ENCODE measurements around the gene RFTN1.

The RFTN1 gene

DNA sequence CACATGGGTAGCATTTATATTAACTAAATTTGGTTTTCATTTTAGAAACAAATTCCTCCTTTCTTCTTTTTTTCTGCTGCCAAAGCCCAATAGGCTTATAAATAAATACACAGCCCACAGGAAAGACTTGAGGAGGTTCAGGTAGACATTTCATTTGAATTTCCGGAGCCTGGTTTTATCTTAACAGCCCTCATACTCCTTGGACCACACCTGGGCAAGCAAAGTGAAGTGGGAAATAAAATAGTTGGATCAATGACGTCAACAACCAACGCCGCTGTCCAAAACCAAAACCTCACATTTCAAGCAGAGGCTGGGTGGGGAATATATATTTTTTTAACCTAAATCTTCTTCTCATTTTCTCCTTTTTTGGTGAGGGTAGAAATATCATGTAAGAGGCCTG, 53.2 kb downstream of the RFTN1 start:
- peaks cover 9% of the 10 kb centered on the region for H4K20me1 ChIP-seq (ENCODE audit: insufficient read depth, low read length, poor library complexity, severe bottlenecking)
- peaks cover 73% of the 10 kb centered on the region for H3K79me2 ChIP-seq (ENCODE audit: insufficient read depth, low read length)

DNA sequence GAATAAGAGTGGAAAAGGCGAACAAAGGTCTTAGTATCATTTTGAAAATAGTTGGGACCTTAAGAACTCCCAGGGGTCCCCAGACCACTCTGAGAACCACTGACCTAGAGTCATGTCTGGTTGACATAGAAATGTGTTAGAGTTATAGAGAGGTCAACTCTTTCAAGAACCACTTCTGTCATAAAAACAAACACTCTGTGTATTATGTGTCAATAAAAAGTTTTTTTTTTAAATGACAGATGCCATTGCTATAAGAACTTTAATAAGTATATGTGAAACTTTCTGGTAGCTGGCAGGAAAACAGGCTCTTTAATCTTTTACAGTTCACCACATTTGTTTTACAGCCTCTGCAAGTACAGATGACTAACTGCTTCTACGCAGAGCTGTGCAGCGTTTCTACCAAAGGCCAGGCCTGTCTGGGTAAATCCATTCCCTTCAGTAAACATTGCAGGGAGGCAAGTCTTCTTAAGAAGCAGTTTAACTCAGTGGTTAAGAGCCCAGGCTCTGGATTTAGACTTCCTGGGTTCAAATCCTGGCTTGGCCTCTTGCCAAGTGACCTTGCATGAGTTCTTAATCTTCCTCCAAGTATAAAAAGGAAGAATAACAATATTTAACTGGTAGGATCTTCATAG, 56.6 kb downstream of the RFTN1 start:
- Histone ChIP-seq H3F3A (ENCODE audit: low read depth) (peaks cover 6% of the 10 kb centered on the region), H4K20me1 (ENCODE audit: insufficient read depth, low read length, poor library complexity, severe bottlenecking) (peaks cover 12% of the 10 kb centered on the region), H3K36me3 (ENCODE audit: insufficient read depth, low read length) (peaks cover 18% of the 10 kb centered on the region; the same call in 1 of the 2 replicates), H3K9me2 (replicated peaks; ENCODE audit: low read depth, low read length) (no peaks in the 10 kb centered on the region), H3K9ac (ENCODE audit: low read depth, low read length, poor library complexity, severe bottlenecking) (no peak overlapping the region), H3K9me3 (ENCODE audit: insufficient read depth, low read depth, low read length) (no peaks in the 10 kb centered on the region), H2AFZ (ENCODE audit: low read length) (no peak overlapping the region), H3K79me2 (ENCODE audit: insufficient read depth, low read length) (peaks cover 81% of the 10 kb centered on the region), H3K4me2 (ENCODE audit: low read depth, low read length, poor library complexity, severe bottlenecking) (peak overlapping the region; percentile 44), H3K4me3 (ENCODE audit: low read length, poor library complexity, severe bottlenecking) (peak overlapping the region; percentile 6), H3K27me3 (ENCODE audit: insufficient read depth, low read length, poor library complexity, severe bottlenecking) (no peaks in the 10 kb centered on the region), H3K4me1 (ENCODE audit: insufficient read depth, low read length, poor library complexity, severe bottlenecking) (peaks cover 45% of the 10 kb centered on the region)
- no peak for TF ChIP-seq EZH2phosphoT487 (IDR thresholded peaks at IDR 0.05; ENCODE audit: borderline replicate concordance)
- TF ChIP-seq, protein P1, sequence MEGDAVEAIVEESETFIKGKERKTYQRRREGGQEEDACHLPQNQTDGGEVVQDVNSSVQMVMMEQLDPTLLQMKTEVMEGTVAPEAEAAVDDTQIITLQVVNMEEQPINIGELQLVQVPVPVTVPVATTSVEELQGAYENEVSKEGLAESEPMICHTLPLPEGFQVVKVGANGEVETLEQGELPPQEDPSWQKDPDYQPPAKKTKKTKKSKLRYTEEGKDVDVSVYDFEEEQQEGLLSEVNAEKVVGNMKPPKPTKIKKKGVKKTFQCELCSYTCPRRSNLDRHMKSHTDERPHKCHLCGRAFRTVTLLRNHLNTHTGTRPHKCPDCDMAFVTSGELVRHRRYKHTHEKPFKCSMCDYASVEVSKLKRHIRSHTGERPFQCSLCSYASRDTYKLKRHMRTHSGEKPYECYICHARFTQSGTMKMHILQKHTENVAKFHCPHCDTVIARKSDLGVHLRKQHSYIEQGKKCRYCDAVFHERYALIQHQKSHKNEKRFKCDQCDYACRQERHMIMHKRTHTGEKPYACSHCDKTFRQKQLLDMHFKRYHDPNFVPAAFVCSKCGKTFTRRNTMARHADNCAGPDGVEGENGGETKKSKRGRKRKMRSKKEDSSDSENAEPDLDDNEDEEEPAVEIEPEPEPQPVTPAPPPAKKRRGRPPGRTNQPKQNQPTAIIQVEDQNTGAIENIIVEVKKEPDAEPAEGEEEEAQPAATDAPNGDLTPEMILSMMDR (conservative IDR thresholded peaks at IDR 0.05; ENCODE audit: low read length), result no peak

More for the DNA sequence above, 53.2 kb downstream of the RFTN1 start:
- Histone ChIP-seq H3K9me2 (replicated peaks; ENCODE audit: low read depth, low read length) (no peaks in the 10 kb centered on the region), H3K9me3 (ENCODE audit: insufficient read depth, low read depth, low read length) (no peaks in the 10 kb centered on the region), H3K27me3 (ENCODE audit: insufficient read depth, low read length, poor library complexity, severe bottlenecking) (no peaks in the 10 kb centered on the region), H3K36me3 (ENCODE audit: insufficient read depth, low read length) (peaks cover 16% of the 10 kb centered on the region; the same call in 1 of the 2 replicates), H3K4me1 (ENCODE audit: insufficient read depth, low read length, poor library complexity, severe bottlenecking) (peaks cover 75% of the 10 kb centered on the region), H3K4me3 (ENCODE audit: low read length, poor library complexity, severe bottlenecking) (no peak overlapping the region), H3F3A (ENCODE audit: low read depth) (peaks cover 6% of the 10 kb centered on the region), H3K4me2 (ENCODE audit: low read depth, low read length, poor library complexity, severe bottlenecking) (no peak overlapping the region), H3K9ac (ENCODE audit: low read depth, low read length, poor library complexity, severe bottlenecking) (no peak overlapping the region), H2AFZ (ENCODE audit: low read length) (no peak overlapping the region)
- TF ChIP-seq, protein P1 (conservative IDR thresholded peaks at IDR 0.05; ENCODE audit: low read length), result no peak
- TF ChIP-seq EZH2phosphoT487 (IDR thresholded peaks at IDR 0.05; ENCODE audit: borderline replicate concordance), result no peak

DNA sequence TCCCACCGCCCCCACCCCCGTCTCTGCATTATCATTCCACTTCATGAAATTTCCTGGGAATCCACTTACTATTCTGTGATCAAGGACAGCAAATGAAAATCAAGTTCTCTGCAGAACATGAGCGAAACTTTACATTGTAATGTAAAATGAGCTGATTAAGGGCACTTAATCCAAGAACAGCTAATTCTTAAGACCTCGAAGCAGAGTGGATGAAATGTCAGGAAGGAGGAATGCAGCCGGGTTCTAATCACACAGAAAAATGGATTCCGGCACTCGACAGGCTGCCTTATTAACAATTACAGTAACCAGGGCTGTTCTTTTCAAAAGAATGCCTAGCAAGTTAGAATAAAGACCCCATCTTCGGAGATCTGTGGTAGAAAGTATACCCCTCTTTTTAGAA, 57.5 kb downstream of the RFTN1 start:
- Histone ChIP-seq H3K9ac (ENCODE audit: low read depth, low read length, poor library complexity, severe bottlenecking) (no peak overlapping the region), H3K4me1 (ENCODE audit: insufficient read depth, low read length, poor library complexity, severe bottlenecking) (peaks cover 41% of the 10 kb centered on the region), H3K36me3 (ENCODE audit: insufficient read depth, low read length) (peaks cover 21% of the 10 kb centered on the region; the same call in 1 of the 2 replicates), H4K20me1 (ENCODE audit: insufficient read depth, low read length, poor library complexity, severe bottlenecking) (peaks cover 12% of the 10 kb centered on the region), H2AFZ (ENCODE audit: low read length) (no peak overlapping the region), H3K27me3 (ENCODE audit: insufficient read depth, low read length, poor library complexity, severe bottlenecking) (no peaks in the 10 kb centered on the region), H3F3A (ENCODE audit: low read depth) (peaks cover 6% of the 10 kb centered on the region), H3K9me3 (ENCODE audit: insufficient read depth, low read depth, low read length) (no peaks in the 10 kb centered on the region), H3K4me3 (ENCODE audit: low read length, poor library complexity, severe bottlenecking) (no peak overlapping the region), H3K79me2 (ENCODE audit: insufficient read depth, low read length) (peaks cover 82% of the 10 kb centered on the region), H3K4me2 (ENCODE audit: low read depth, low read length, poor library complexity, severe bottlenecking) (peak overlapping the region; percentile 44), H3K9me2 (replicated peaks; ENCODE audit: low read depth, low read length) (no peaks in the 10 kb centered on the region)
- no peak for TF ChIP-seq EZH2phosphoT487 (IDR thresholded peaks at IDR 0.05; ENCODE audit: borderline replicate concordance)
- TF ChIP-seq, protein P1 (conservative IDR thresholded peaks at IDR 0.05; ENCODE audit: low read length), result no peak

Measured in Loucy (cell line).